Measurements from ENCODE around the gene PLEKHG3.

DNA sequence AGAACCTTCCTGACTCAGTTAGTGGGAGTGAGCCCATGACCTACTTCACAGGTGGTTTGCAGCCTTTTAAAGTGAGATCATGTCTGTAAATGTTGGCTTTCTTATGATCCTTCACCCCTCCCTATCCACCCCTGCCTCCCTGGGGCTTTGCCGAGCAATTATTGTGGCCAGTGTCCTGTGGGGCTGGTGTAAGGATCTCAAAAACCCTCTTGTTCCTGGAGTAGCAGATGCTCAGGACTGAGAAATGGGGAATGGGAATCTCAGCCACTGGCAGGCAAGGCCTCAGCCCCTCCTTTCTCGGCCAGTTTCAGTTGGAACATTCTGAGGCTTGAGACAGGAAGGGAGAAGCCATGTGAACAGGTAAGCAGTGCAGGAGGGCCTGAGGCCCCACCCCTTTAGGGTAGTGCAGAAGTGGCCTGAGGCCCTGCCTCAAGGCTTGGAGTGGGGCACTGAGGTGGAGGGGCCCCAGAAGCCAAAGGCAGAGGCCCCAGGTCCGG, 53.8 kb downstream of the PLEKHG3 start:
- TF ChIP-seq RFX5 (IDR thresholded peaks at IDR 0.05; ENCODE audit: low read depth, low read length) (no peak), ZNF83 (CRISPR knock-in tag; IDR thresholded peaks at IDR 0.05; ENCODE audit: borderline replicate concordance) (no peak), ZNF564 (CRISPR knock-in tag; IDR thresholded peaks at IDR 0.05) (no peak), NFIC (IDR thresholded peaks at IDR 0.05; ENCODE audit: low read length) (no peak), MATR3 (CRISPR knock-in tag; IDR thresholded peaks at IDR 0.05) (no peak), PHF5A (CRISPR knock-in tag; IDR thresholded peaks at IDR 0.05; ENCODE audit: low read depth, unreplicated experiment) (no peak), CBX5 (CRISPR knock-in tag; IDR thresholded peaks at IDR 0.05; ENCODE audit: borderline replicate concordance) (no peak)
- TF ChIP-seq, protein P1, sequence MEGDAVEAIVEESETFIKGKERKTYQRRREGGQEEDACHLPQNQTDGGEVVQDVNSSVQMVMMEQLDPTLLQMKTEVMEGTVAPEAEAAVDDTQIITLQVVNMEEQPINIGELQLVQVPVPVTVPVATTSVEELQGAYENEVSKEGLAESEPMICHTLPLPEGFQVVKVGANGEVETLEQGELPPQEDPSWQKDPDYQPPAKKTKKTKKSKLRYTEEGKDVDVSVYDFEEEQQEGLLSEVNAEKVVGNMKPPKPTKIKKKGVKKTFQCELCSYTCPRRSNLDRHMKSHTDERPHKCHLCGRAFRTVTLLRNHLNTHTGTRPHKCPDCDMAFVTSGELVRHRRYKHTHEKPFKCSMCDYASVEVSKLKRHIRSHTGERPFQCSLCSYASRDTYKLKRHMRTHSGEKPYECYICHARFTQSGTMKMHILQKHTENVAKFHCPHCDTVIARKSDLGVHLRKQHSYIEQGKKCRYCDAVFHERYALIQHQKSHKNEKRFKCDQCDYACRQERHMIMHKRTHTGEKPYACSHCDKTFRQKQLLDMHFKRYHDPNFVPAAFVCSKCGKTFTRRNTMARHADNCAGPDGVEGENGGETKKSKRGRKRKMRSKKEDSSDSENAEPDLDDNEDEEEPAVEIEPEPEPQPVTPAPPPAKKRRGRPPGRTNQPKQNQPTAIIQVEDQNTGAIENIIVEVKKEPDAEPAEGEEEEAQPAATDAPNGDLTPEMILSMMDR (CRISPR knock-in tag; IDR thresholded peaks at IDR 0.05), result no peak
